Sciatic nerve (tissue), 1 donor: ENCODE data around the gene GIMAP4. TPM values are rescaled to one million over a fixed set of nuclear protein-coding genes. Genes with fewer than 3 reads are reported as not detected.

Experiments used
- total RNA-seq: library from RNA; stranded (reverse); fragmentation: NEBNext Ultra II Directional; extraction: Animal tissue kit (Norgen Biotek cat#: 25700); gene quantifications from one replicate; pipeline ENCODE4 v1.2.1, GENCODE V29; 2021
- donor health status: DM: no; HTN: no; CAD: no.

Gene GIMAP4
- total RNA-seq, 1 donor from 2014 or later, result 52.8 TPM

Other genes with a start within 250 kb of the GIMAP4 start
- 5.8 TPM for gene LRRC61, start 244.0 kb upstream of the GIMAP4 start, total RNA-seq
- 3.3 TPM for gene ACTR3C, start 243.8 kb upstream of the GIMAP4 start, total RNA-seq
- gene RARRES2, start 225.8 kb upstream of the GIMAP4 start, total RNA-seq, result 261 TPM
- gene REPIN1, start 198.6 kb upstream of the GIMAP4 start, total RNA-seq, result 54.0 TPM
- 11.1 TPM for gene ZNF775, start 188.1 kb upstream of the GIMAP4 start, total RNA-seq
- 22.4 TPM for gene GIMAP8, start 116.8 kb upstream of the GIMAP4 start, total RNA-seq
- 31.6 TPM for gene GIMAP7, start 52.5 kb upstream of the GIMAP4 start, total RNA-seq
- 32.7 TPM for gene GIMAP6, start 65.0 kb downstream of the GIMAP4 start, total RNA-seq
- 11.7 TPM for gene GIMAP2, start 118.3 kb downstream of the GIMAP4 start, total RNA-seq
- gene GIMAP1, start 149.2 kb downstream of the GIMAP4 start, total RNA-seq, result 8.5 TPM
- gene GIMAP5, start 170.0 kb downstream of the GIMAP4 start, total RNA-seq, result 18.4 TPM
- gene TMEM176B, start 233.0 kb downstream of the GIMAP4 start, total RNA-seq, result 78.8 TPM
- 69.7 TPM for gene TMEM176A, start 233.4 kb downstream of the GIMAP4 start, total RNA-seq